DND-41 (cell line): ENCODE measurements around the gene ABLIM3.

Experiments
- EZH2 ChIP-seq: IDR thresholded peaks from 3 replicates; pipeline ENCODE4 v1.6.1; 2012; ENCODE audit warnings: borderline replicate concordance, low read depth, mild to moderate bottlenecking, moderate library complexity, low read length, inconsistent platforms; ENCODE audit not compliant: severe bottlenecking
- TF ChIP-seq, protein P1 (sequence below): IDR thresholded peaks from 2 replicates; pipeline ENCODE4 v1.5.1; 2012; ENCODE audit warnings: borderline replicate concordance, low read length, moderate library complexity, mild to moderate bottlenecking; ENCODE audit not compliant: poor library complexity, severe bottlenecking; ENCODE audit errors: extremely low read depth

DNA sequence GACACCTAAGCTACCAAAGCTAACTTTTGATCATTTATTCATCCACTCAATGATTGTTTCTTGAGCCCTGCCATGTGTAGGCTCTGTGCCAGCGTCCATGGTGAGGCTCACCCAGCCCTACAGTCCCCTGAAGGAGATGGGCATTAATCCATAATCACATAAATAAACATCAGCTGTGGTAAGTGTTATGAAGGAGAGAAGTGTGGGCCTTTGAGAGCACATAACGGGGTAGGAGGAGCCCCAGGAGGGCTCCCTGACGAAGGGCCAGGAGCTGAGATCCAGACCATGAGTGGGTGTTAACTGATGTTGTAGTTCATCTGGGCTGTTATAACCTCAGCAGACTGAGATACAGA lies 76.5 kb downstream of the ABLIM3 start:
- TF ChIP-seq, protein P1, sequence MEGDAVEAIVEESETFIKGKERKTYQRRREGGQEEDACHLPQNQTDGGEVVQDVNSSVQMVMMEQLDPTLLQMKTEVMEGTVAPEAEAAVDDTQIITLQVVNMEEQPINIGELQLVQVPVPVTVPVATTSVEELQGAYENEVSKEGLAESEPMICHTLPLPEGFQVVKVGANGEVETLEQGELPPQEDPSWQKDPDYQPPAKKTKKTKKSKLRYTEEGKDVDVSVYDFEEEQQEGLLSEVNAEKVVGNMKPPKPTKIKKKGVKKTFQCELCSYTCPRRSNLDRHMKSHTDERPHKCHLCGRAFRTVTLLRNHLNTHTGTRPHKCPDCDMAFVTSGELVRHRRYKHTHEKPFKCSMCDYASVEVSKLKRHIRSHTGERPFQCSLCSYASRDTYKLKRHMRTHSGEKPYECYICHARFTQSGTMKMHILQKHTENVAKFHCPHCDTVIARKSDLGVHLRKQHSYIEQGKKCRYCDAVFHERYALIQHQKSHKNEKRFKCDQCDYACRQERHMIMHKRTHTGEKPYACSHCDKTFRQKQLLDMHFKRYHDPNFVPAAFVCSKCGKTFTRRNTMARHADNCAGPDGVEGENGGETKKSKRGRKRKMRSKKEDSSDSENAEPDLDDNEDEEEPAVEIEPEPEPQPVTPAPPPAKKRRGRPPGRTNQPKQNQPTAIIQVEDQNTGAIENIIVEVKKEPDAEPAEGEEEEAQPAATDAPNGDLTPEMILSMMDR, result no peak
- no peak for TF ChIP-seq EZH2
